Measurements from ENCODE around the gene COL6A3.

COL6A3 gene

GRCh38 chr2:237388036-237388435, 25.9 kb downstream of the COL6A3 start:
- TF ChIP-seq EZH2phosphoT487 (IDR thresholded peaks at IDR 0.05; ENCODE audit: borderline replicate concordance, low read length) = no peak
- no peak for TF ChIP-seq CTCF (IDR thresholded peaks at IDR 0.05; ENCODE audit: low read depth, low read length, poor library complexity, severe bottlenecking)
- H3K27me3 ChIP-seq (ENCODE audit: control insufficient read depth, low read length) = peaks cover 6% of the 10 kb centered on the region; the same call in 1 of the 2 replicates

GRCh38 chr2:237384672-237385020, 29.3 kb downstream of the COL6A3 start:
- H3K4me2 ChIP-seq (ENCODE audit: low read length) = no peak overlapping the region
- no peaks in the 10 kb centered on the region for H4K20me1 ChIP-seq (ENCODE audit: control insufficient read depth, insufficient read depth, low read depth, low read length)

More at GRCh38 chr2:237388036-237388435, 25.9 kb downstream of the COL6A3 start:
- Histone ChIP-seq H3K4me2 (ENCODE audit: low read length) (no peak overlapping the region), H3K9me2 (replicated peaks; ENCODE audit: control insufficient read depth, low read length) (no peaks in the 10 kb centered on the region), H3K4me1 (ENCODE audit: control insufficient read depth, low read length) (no peaks in the 10 kb centered on the region), H3K36me3 (ENCODE audit: control insufficient read depth, low read length) (no peaks in the 10 kb centered on the region), H3K27ac (ENCODE audit: low read depth, low read length) (no peak overlapping the region), H3K79me2 (ENCODE audit: control insufficient read depth, low read length) (no peaks in the 10 kb centered on the region), H4K20me1 (ENCODE audit: control insufficient read depth, insufficient read depth, low read depth, low read length) (no peaks in the 10 kb centered on the region), H3K9me3 (ENCODE audit: control insufficient read depth, insufficient read depth, low read length) (no peaks in the 10 kb centered on the region), H3F3A (ENCODE audit: control insufficient read depth, insufficient read depth) (no peaks in the 10 kb centered on the region), H3K4me3 (ENCODE audit: low read length) (no peak overlapping the region)

GRCh38 chr2:237383991-237384671, 29.8 kb downstream of the COL6A3 start:
- no peak overlapping the region for H3K27ac ChIP-seq (ENCODE audit: low read depth, low read length)
- no peaks in the 10 kb centered on the region for H3K79me2 ChIP-seq (ENCODE audit: control insufficient read depth, low read length)
- no peaks in the 10 kb centered on the region for H3K4me1 ChIP-seq (ENCODE audit: control insufficient read depth, low read length)
- no peak overlapping the region for H3K4me2 ChIP-seq (ENCODE audit: low read length)
- H3F3A ChIP-seq (ENCODE audit: control insufficient read depth, insufficient read depth) = no peaks in the 10 kb centered on the region
- TF ChIP-seq CTCF (IDR thresholded peaks at IDR 0.05; ENCODE audit: low read depth, low read length, poor library complexity, severe bottlenecking) (no peak), EZH2phosphoT487 (IDR thresholded peaks at IDR 0.05; ENCODE audit: borderline replicate concordance, low read length) (no peak)
- H3K36me3 ChIP-seq (ENCODE audit: control insufficient read depth, low read length) = no peaks in the 10 kb centered on the region
- no peaks in the 10 kb centered on the region for H4K20me1 ChIP-seq (ENCODE audit: control insufficient read depth, insufficient read depth, low read depth, low read length)
- no peak overlapping the region for H3K4me3 ChIP-seq (ENCODE audit: low read length)
- H3K9me2 ChIP-seq (replicated peaks; ENCODE audit: control insufficient read depth, low read length) = no peaks in the 10 kb centered on the region
- H3K9me3 ChIP-seq (ENCODE audit: control insufficient read depth, insufficient read depth, low read length) = no peaks in the 10 kb centered on the region
- 0 out of 2 replicates have a peak, but pooled peaks cover 4% of the 10 kb centered on the region for H3K27me3 ChIP-seq (ENCODE audit: control insufficient read depth, low read length)

More at GRCh38 chr2:237384672-237385020, 29.3 kb downstream of the COL6A3 start:
- Histone ChIP-seq H3K36me3 (ENCODE audit: control insufficient read depth, low read length) (no peaks in the 10 kb centered on the region), H3K4me1 (ENCODE audit: control insufficient read depth, low read length) (no peaks in the 10 kb centered on the region), H3K27ac (ENCODE audit: low read depth, low read length) (no peak overlapping the region), H3K27me3 (ENCODE audit: control insufficient read depth, low read length) (no peaks in the 10 kb centered on the region), H3K4me3 (ENCODE audit: low read length) (no peak overlapping the region), H3K9me3 (ENCODE audit: control insufficient read depth, insufficient read depth, low read length) (no peaks in the 10 kb centered on the region), H3K79me2 (ENCODE audit: control insufficient read depth, low read length) (no peaks in the 10 kb centered on the region), H3F3A (ENCODE audit: control insufficient read depth, insufficient read depth) (no peaks in the 10 kb centered on the region), H3K9me2 (replicated peaks; ENCODE audit: control insufficient read depth, low read length) (no peaks in the 10 kb centered on the region)
- TF ChIP-seq EZH2phosphoT487 (IDR thresholded peaks at IDR 0.05; ENCODE audit: borderline replicate concordance, low read length) = no peak
- no peak for TF ChIP-seq CTCF (IDR thresholded peaks at IDR 0.05; ENCODE audit: low read depth, low read length, poor library complexity, severe bottlenecking)

Data from DOHH2 (cell line).